ENCODE data around the gene TIMM21.

Gene TIMM21, protein sequence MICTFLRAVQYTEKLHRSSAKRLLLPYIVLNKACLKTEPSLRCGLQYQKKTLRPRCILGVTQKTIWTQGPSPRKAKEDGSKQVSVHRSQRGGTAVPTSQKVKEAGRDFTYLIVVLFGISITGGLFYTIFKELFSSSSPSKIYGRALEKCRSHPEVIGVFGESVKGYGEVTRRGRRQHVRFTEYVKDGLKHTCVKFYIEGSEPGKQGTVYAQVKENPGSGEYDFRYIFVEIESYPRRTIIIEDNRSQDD

DNA sequence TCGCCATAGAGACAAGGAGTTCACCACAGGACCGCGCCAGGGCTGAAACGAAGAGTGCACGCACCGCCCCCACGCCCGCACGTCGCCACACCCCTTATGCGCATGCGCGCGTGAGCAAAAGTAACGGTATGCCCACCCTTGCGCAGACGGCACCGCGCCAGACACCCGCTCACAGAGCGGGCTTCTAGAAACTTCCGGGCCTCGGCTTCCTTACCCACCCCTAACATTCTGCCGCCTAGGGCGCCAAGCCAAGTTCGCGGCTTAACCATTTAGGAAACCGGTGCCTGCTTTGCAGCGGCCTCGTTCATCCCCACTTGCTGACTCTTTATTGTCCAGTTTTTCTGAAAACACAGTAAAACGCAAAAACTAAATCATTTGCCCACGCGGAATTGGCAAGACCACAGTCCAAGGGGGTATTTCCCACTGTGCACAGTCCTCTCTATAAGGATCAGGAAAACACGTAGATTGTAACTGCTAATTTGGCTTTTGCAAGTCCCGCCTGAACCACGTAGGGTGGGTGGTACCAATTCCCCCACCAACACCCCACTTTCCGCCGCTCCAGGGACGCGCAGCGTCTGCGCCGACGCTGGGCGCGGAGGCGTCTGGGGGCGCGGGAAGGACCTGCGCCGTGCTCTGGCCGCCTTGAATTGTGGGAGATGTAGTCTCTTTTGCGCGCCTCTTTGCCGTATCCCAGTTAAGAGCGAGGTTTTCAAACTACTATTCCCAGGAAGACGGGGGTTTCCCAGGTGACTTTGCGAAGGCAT is at the start of gene TIMM21, which contains the start of gene FBXO15:
TIMM21 (plus strand) TSS at position 745 of the 764 bp plus-strand sequence. CDS start 286 bp downstream, outside the sequence.
FBXO15 (minus strand) TSS at position 56 of the 764 bp plus-strand sequence; CDS start at position 7, 49 bp downstream.
- peak; percentile 100 for DNase-seq

DNA sequence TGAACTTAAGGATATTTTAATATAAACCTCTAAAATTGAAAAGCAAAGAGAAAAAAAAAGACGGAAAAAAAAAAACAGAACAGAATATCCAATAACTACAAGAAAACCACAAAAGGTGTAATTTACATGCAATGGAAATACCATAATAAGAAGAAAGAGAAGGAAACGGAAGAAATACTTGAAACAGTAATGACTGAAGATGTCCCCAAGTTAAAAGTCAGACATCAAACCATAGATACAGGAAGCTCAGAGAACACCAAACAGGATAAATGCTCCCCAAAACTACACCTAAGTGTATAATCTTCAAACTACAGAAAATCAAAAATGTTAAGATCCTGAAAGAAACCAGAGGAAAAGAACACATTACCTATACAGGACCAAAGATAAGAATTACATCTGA is 39.9 kb upstream of the TIMM21 start:
- no peak for DNase-seq

DNA sequence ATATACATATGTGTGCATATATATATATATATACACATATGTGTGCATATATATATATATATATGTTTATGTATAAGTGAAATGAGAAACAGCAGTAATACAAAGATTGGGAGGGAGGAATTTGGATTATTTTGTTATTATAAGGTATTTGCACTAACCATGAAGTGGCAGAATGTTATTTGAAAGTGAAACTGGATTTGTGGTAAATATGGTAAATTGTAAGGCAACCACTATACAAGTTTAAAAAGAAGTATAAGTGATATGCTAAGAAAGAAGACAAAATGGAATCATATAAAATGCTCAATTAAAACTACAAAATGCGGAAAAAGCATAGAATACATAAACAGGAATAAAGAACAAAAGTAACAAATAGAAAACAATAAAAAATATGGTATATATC is 38.2 kb upstream of the TIMM21 start:
- no peak for DNase-seq

DNA sequence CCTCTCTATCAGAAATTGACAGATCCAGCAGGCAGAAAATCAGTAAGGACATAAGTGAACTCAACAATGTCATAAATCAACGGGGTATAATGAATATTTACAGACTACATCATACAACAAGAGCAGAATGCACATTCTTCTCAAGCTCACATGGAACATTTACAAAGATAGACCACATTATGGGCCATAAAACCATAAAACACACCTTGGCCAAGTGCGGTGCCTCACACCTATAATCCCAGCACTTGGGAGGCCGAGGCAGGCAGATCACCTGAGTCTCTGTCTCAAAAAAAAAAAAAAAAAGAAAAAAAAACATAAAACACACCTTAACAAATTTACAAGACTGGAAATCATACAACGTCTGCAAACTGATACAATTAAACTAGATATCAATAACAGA is 37.3 kb upstream of the TIMM21 start:
- DNase-seq, result no peak

DNA sequence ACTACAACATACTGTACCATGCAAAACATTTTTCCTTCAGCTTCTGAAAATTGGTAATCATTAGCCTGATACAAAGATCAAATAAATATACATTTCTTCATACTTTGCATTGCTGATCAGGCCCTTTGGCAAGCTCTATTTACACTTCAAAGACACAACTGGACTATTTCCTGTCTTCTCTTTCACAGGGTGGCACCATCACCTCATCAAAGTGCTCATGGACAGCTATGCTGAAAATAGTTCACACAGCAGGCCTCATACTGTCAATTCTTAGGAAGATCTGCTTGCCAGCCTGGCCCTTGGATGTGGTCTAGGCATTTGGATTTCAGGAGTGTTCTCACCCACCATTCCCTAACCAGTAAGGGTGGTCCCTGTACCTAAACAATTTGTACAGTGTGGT is 34.6 kb upstream of the TIMM21 start:
- peak; percentile 35 for DNase-seq

DNA sequence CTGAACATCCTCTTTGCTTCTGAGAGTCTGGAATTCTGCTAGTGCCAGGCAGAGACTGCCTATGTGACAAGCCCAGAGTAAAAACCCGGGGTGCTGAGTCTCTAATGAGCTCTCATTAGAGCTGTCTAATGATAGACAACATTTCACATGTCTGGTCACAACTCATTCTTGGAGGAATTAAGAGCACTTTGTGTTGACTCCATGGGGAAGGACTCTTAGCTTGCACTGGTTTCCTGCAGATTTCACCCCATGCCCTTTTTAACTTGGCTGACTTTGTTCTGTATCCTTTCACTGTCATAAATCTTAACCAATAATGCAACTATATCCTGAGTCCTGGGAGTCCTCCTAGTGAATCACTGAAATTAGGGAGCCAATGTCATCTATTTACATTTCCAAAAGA is 34.2 kb upstream of the TIMM21 start:
- no peak for DNase-seq

DNA sequence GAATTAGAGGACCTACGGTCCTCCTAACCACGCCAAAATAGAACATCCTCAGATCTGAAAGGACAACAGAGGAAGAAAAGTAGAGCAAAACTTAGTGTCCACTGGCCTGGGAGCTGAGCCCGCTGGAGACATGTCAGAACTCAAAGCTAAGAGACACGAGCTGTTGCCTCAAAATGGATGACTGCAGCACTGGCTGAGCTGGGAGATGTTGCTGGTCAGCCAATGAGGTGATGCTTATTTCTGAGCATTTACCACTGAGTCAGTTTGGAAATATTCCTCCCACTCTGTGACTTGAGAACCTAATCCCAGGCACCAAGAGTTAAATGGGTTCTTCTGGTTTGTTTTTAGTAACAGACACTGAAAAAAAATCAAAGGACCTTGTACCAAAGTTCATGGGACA is 33.3 kb upstream of the TIMM21 start:
- DNase-seq, result no peak

DNA sequence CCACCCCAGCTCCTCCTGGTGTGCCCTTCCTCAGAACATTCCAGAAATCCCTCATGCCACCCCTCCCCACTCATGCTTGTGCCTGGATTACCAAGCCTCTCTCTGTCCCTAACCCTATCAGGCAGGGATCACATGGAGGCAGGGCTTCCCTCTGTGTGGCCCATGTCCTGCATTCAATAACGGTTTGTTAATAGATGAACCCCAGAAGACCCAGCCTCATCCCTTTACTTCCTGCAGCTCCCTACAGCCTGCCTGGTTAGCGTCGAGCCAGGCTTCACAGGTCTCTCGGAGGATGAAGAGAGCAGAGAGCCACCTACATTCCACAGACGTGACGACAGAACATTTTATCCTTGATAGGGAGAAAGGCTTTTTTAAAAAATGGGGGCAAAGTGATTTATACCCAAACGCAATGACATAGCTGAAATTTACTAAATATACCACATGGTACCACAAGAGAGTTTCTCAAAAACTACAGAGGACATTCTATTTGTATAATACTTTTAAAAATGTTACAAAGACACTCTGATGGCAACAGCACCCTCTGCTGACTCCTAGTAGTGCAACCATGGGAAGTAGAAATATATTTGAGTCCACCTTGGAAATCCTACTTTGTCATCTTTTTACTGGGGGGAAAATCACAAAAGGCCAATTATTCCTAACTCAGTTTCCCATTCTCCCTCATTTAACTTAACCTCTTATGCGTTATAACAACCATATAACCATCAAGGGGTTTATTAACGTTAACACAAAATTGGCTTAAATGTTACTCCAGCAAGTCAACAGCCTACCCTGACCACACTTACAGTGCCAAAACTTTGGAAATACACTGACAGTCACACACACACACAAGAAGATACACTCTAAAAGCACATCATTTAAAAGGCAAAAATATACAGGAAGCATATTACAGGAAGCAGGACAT is 31.4 kb upstream of the TIMM21 start:
- DNase-seq, result peak; percentile 80

DNA sequence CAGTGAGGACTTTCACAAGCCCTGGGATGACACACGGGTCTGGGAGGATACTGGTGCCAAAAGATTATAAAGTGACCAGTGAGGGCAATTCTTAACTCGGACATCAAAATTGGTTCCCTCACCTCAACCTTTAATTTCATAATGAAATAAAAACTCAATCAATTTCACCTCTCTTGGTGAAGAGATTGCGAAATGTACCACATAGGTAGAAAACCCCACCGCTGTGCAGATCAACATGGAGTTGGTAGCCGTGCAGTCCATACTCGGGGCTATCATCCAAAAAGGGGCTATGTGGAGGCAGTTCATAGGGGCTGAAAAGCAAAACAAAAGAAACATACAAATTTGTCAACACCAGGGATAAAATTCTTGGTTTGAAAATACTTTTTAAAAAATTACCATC is 25.1 kb upstream of the TIMM21 start:
- no peak for DNase-seq

DNA sequence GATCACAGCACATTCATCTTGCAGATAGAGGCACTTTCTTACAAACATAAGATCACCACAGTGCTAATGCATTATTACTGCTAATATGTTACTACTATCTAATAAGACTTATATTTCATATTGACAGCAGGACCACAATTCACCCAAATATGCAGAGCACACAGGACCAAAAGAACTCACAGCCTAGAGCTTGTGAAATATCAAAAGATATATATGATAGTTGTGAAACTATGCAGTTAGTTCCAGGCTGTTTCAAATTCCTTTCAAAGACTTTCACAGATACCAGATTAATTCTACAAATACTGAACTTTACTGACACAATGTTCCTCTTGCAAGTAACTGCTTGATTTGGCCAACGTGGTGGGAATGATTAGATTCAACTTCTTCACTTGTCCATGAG is 23.7 kb upstream of the TIMM21 start:
- DNase-seq, result no peak

DNA sequence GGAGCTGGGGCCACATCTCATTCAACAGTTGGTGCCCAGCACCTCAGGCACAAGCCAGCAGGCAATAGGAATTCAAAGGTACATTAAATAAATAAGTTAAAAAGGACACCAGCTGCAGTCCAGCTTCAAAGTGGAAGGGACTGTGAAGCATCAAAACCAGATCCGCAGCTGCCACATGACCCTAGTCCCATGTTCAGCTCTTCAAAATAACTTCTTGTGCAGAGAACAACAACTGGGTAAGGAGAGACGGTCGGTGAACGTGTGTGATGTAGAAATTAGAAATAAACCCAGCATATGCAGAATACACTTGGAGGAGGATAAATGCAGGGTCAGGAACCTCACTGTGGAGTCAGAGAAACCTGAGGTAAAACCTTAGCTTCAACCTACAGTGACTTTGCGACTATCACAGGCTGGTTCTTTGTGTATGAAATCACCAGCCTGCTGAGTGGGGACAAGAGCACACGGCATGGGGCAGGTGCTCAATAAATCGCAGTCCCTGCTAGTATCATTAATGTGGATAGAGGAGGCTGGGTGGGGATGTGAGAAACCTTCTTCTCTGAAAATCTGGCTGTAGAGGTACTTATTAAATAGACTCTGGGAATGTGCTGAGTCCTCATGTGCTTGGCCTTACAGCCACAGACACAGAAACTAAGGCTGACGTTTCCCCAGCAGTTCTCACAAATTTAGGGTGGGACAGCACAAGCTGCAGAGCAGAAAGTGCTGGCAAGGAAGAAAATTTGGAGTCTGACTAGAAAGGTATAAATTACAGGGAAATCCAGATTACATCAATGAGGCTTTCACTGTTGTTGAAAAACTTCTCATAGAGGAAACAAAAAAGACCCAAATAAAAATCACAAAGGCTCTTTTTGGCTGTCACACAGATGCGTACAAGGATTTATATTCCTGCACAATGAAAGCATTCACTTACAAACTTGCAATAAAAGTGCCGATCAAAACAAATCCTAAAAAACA is 21.4 kb upstream of the TIMM21 start:
- no peak for DNase-seq

DNA sequence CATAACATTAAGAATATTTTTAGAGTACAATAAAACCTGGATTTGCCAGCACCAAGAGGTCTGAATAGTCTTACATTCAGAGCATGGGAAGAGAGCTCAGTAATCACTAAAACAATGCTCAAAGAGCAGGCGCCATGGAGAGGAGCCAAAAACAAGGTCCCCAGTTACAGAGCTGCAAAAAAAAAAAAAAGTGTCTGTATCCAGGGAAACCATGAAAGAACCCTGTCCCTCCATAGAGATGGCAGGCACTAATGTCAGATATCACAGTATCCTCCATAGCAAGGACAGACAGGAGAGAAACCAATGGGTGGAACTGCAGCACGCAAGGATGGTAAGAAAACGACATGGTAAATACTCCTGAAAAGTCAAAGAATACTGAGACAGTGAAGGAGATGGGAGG is 20.2 kb upstream of the TIMM21 start:
- no peak for DNase-seq

DNA sequence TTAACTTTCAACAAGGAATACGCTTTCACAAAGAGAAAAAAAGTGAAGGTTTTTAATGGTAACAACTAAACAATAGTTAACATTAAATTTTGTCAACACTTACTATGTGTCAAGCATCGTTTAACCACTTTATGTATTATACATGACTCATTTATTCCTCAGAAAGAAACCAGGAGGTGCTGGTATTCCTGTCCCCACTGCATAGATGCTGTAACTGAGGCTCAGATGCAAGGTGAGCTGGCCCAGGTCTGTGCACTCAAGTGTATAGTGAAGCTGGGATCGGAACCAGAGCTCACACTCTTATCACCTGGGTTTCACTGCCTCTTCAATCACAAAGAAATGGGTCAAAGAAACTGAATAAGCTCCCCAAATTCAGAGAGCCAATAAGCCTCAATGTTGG is 17.2 kb upstream of the TIMM21 start:
- no peak for DNase-seq

DNA sequence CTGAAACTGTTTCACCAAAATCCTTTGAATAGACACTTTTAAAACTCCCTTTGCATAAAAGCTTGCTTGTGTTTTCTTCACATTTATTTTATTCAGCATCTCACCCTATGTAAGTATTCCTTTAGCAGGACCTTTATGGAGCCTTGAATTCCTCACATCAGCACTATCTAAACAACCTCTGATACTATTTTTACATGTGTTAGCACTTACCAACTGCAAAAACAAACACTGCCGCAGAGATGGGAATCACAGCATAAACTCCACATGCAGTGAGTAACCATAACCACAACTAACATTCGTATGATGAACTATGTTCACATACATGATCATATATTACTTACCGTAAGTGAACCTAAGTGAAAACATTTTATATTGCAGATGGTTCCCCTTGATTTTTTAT is 16.1 kb upstream of the TIMM21 start:
- no peak for DNase-seq

DNA sequence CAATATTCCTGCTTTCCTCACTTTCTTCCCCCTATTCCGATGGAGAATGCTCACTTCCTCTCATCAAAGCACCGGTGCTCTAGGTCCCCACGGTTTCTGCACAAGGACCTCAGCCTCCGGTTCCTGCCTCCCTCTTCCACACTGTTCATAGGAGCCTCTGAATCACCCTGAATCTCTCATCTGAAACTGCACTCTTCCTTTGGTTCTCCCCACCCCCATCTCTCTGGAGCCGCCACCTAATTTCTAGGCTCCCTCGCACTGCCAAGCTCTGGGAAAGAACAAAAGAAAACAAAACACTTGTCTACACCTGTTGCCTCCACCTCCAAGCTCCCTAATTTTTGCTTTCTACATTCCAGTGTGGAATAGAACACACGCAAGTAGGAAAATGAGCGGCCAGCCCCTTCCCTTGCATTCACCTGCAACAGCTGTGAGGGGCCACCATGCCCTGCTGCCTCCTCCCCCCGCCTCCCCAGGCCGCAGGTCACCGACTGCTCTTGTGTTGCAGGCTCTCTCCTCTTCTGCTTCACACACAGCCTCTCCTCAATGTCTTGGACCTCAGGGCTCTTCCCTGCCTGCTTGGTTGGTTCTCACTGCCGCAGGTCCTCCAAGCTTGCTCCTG is 10.3 kb upstream of the TIMM21 start:
- no peak for DNase-seq

DNA sequence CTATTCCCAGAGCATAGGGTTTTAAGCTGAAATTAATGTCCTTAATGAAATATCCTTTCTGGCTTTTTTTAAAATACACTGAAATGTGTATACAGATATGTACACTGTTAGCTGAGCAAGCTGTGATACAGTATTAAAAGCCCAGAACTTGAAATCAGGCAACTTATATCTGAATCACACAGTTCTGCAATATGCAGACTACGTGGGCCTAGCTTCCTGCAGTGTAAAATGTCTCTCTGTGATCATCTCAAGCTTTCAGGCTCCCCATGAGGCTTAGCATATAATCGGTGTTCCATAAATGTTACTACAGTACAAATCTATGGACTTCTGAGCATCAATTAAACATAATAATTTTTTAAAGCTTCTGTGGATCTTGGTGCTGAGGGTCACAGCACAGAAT is 8.9 kb upstream of the TIMM21 start:
- no peak for DNase-seq

DNA sequence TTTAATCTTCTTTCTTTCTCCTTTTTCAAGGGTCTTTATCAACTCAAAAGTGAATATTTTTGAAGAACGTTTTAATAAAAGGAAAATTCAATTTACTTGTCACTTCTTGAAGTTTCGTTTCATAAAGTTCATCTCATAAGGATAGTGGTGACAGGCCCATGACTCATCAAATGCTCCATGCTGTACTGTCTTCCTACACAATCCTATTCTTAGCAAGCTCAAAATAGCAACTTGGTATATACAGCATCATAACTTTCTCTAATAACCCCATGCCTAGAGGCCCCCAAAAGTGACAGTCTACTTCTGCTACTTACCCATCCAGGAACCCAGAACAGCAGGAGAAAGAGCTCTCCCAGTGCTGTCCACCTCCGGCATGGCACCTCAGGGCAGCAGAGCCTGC is 8.4 kb upstream of the TIMM21 start:
- DNase-seq, result no peak

DNA sequence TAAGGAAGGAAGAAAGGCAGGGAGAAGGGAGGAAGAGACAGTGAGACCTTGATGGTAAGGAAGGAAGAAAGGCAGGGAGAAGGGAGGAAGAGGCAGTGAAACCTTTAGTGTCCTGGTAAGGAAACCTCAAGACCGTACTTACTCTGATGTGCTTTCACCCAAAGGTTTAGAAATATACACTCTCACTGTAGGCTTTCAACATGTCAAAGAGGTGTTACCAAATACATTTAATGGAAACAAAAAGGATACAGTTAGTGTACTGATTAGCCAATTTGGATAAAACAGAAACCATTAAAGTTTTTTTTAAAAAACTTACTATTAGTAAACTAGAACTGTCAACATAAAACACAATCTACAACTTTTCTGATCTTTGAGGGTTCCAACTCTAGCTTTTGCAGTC is 7.7 kb upstream of the TIMM21 start:
- DNase-seq, result no peak

DNA sequence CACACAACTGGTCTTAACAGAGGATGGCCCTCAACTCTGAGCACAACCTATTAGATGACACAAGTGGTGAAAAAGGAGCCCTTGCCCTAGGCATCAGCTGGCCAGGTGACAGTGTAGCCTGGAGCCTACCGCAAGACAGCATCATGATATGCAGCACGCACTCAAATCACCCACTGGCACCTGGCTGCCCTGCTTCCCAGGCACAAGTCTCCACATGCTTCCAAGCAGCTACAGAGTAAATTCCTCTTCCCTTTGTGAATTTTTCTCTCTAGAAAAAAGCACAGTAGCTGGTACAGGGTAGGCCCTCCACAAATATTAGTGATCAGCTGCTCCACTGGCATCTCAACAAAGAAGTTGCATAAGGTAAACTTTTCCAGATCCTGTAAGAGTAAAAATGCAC is 6.7 kb upstream of the TIMM21 start:
- no peak for DNase-seq

DNA sequence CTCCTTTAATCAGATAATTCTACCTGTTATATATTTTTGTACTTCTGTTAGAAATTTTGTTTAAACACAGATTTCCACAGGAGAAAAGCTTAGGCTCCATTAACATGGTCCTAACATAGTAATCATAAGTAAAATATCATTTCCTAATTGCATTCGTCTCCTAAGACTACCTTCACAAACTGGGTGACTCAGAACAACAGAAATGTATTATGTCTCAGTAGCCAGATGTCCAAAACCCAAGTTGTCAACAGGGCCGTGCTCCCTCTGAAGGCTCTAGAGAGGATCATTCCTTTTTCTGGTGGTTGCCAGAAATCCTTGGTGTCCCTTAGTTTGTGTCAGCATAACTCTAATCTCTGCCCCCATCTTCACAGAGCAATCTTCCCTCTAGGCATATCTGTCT is 6.1 kb upstream of the TIMM21 start:
- DNase-seq, result no peak

DNA sequence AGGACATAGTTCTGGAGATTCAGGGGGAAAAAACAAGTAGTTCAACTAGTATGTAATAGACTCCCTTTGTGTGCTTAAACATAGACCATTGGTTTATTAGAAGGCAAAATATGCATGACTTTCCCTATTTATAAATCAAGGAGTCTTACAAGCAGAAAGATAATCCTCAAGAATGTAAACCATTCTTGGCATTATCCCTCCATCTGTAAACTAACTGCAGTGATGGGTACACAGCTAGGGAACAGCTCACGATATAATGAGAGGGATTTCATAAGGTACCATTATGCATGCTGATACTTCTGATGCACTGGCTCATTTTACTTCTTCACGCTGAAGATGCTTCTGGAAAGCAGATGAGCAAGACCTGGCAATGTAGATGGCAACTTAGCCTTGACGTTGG is 1.6 kb upstream of the TIMM21 start:
- peak; percentile 48 for DNase-seq

DNA sequence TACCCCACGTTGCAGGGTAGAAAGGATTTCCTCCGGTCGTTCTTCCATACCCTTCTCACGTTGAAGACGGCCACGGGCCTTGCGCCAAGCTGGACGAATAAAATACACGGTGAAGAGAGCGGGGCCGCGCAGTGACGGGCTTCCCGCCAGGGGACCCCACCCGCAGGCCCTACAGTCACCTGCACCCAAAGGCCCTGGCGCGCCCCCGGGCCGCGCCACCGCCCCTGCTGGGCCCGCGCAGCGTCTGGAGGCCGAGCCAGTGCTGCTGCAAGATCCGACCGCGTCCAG is 888 bp upstream of the TIMM21 start:
- no peak for DNase-seq
